ENCODE measurements around the gene SLCO1A2.

The SLCO1A2 gene

DNA sequence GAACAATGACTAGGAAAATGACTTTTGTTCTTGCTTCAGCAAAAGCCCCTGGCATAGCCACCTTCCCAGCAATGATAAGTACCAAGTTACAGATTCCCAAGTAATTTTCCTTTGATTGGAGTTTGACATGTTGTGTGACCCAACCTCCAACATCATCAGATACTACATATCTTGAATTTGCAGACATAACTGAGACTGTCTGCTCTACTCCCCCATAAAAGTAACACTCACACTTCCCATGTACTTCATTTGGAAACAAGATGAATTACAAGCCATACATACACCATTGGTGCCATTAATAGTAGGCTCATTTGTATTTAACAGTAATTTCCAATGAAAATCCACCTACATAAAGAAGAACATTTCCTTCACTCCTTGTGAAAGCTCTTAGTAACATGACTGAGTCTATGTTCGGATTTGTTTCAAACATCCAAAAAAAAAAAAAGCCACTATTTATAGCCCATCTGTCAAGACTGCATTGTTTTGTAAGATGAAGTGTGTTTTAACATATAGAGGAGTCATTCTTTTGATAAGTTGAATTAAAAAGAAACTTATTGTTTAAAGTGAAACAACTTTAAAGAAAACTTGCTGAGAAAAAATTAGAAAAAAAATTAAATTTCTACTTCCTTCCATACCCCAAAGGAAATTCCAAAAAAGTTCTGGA, 12.0 kb upstream of the SLCO1A2 start:
- H3K23ac ChIP-seq (ENCODE audit: low read depth, low read length, poor library complexity): no peak overlapping the region
- no peak overlapping the region for H3K27ac ChIP-seq (replicated peaks; ENCODE audit: low read length)
- no peak overlapping the region for H3K9ac ChIP-seq (ENCODE audit: low read depth, low read length, poor library complexity)
- no peak overlapping the region for H2BK5ac ChIP-seq (ENCODE audit: low read length)
- no peaks in the 10 kb centered on the region for H3K9me3 ChIP-seq (replicated peaks in 1 of 2; ENCODE audit: control insufficient read depth in 2 of 2, insufficient read depth in 1 of 2, low read depth in 1 of 2, low read length in 2 of 2)
- no CpG with 5 or more reads among the region's 1 CpG for WGBS, 2 donors (ENCODE audit: extremely low coverage in 2 of 2, insufficient read length in 2 of 2, insufficient replicate concordance in 1 of 2)
- H3K4me3 ChIP-seq (ENCODE audit: low read length in 2 of 2): no peak overlapping the region
- H3K14ac ChIP-seq (ENCODE audit: low read length): no peak overlapping the region
- H3K36me3 ChIP-seq (replicated peaks in 1 of 2; ENCODE audit: control insufficient read depth in 2 of 2, insufficient read depth in 2 of 2, low read length in 2 of 2): no peaks in the 10 kb centered on the region
- no peak overlapping the region for H4K91ac ChIP-seq (ENCODE audit: low read depth, low read length, poor library complexity)
- H3K4me2 ChIP-seq (ENCODE audit: insufficient read depth, low read length, poor library complexity, severe bottlenecking): no peak overlapping the region
- DNase-seq (ENCODE audit: low spot score): no peak
- H3K4me1 ChIP-seq (ENCODE audit: control insufficient read depth in 2 of 2, insufficient read depth in 1 of 2, low read depth in 1 of 2, low read length in 2 of 2): no peaks in the 10 kb centered on the region
- no peak overlapping the region for H3K18ac ChIP-seq (ENCODE audit: low read length)
- no peak overlapping the region for H2AK5ac ChIP-seq (ENCODE audit: low read depth, low read length)
- no peak overlapping the region for H2BK120ac ChIP-seq (ENCODE audit: low read depth, low read length)
- H2BK12ac ChIP-seq (ENCODE audit: low read length): no peak overlapping the region
- no peaks in the 10 kb centered on the region for H3K27me3 ChIP-seq (ENCODE audit: control insufficient read depth in 3 of 3, insufficient read depth in 3 of 3, low read depth in 1 of 3, low read length in 3 of 3)
- no peak overlapping the region for H4K8ac ChIP-seq (ENCODE audit: low read depth, low read length)
- no peak overlapping the region for H2AFZ ChIP-seq (ENCODE audit: low read length)
- no peaks in the 10 kb centered on the region for H3K79me1 ChIP-seq (ENCODE audit: low read depth, low read length)
- no peak overlapping the region for H2BK15ac ChIP-seq (ENCODE audit: low read length)
- no peak overlapping the region for H3K4ac ChIP-seq (ENCODE audit: low read length)

DNA sequence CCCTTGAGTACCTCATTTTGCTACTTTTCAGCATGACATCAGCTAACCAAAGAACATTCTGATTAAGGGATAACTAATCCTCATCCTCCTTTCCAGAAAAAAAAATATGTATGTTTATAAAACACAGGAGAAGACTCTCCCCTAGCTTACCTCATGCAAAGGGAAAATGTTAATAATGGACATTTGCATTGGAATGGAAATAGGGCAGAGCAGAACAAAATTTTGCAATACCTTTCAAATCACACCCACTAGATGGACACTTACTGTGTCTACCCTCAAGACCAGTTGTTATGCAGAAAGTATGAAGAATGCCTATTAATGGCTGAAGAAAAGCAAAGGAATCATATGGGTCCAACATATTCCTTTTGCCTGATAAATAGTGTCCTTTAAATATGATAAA, 8.9 kb upstream of the SLCO1A2 start:
- no peak overlapping the region for H4K91ac ChIP-seq (ENCODE audit: low read depth, low read length, poor library complexity)
- H2BK12ac ChIP-seq (ENCODE audit: low read length): no peak overlapping the region
- no peak overlapping the region for H2AK5ac ChIP-seq (ENCODE audit: low read depth, low read length)
- no peak overlapping the region for H3K4me3 ChIP-seq (ENCODE audit: low read length in 2 of 2)
- no peak overlapping the region for H3K27ac ChIP-seq (replicated peaks; ENCODE audit: low read length)
- H3K14ac ChIP-seq (ENCODE audit: low read length): no peak overlapping the region
- no peaks in the 10 kb centered on the region for H3K79me1 ChIP-seq (ENCODE audit: low read depth, low read length)
- no peak overlapping the region for H3K23ac ChIP-seq (ENCODE audit: low read depth, low read length, poor library complexity)
- no peak overlapping the region for H2BK120ac ChIP-seq (ENCODE audit: low read depth, low read length)
- H3K4me2 ChIP-seq (ENCODE audit: insufficient read depth, low read length, poor library complexity, severe bottlenecking): no peak overlapping the region
- no peak for DNase-seq (ENCODE audit: low spot score)
- no peak overlapping the region for H3K9ac ChIP-seq (ENCODE audit: low read depth, low read length, poor library complexity)
- H2BK15ac ChIP-seq (ENCODE audit: low read length): no peak overlapping the region
- H2BK5ac ChIP-seq (ENCODE audit: low read length): no peak overlapping the region
- H3K4me1 ChIP-seq (ENCODE audit: control insufficient read depth in 2 of 2, insufficient read depth in 1 of 2, low read depth in 1 of 2, low read length in 2 of 2): no peaks in the 10 kb centered on the region
- no peak overlapping the region for H3K4ac ChIP-seq (ENCODE audit: low read length)
- no peaks in the 10 kb centered on the region for H3K27me3 ChIP-seq (ENCODE audit: control insufficient read depth in 3 of 3, insufficient read depth in 3 of 3, low read depth in 1 of 3, low read length in 3 of 3)
- H2AFZ ChIP-seq (ENCODE audit: low read length): no peak overlapping the region
- H3K18ac ChIP-seq (ENCODE audit: low read length): no peak overlapping the region
- no peak overlapping the region for H4K8ac ChIP-seq (ENCODE audit: low read depth, low read length)
- no peaks in the 10 kb centered on the region for H3K9me3 ChIP-seq (replicated peaks in 1 of 2; ENCODE audit: control insufficient read depth in 2 of 2, insufficient read depth in 1 of 2, low read depth in 1 of 2, low read length in 2 of 2)
- H3K36me3 ChIP-seq (replicated peaks in 1 of 2; ENCODE audit: control insufficient read depth in 2 of 2, insufficient read depth in 2 of 2, low read length in 2 of 2): no peaks in the 10 kb centered on the region

DNA sequence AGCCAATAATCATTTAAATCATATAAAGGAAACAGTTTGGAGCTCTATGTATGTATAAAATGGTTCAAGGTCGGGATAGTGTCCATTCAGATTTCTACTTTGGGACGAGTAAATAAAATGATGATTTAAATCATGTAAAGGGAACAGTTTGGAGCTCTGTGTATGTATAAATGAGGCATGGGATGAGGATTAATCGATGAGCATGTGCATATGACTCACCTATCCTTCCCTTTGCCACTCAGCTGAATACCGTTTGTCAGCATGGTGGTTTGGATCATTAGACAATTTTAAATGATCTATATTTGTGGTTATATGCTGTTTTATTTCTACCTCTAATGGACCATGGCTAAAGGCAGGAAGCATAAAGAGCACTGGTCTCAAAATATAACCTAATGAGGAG, 7.1 kb upstream of the SLCO1A2 start:
- Histone ChIP-seq H2BK5ac (ENCODE audit: low read length) (no peak overlapping the region), H3K4me1 (ENCODE audit: control insufficient read depth in 2 of 2, insufficient read depth in 1 of 2, low read depth in 1 of 2, low read length in 2 of 2) (no peaks in the 10 kb centered on the region), H3K27ac (replicated peaks; ENCODE audit: low read length) (no peak overlapping the region), H3K18ac (ENCODE audit: low read length) (no peak overlapping the region), H4K8ac (ENCODE audit: low read depth, low read length) (no peak overlapping the region), H3K4me2 (ENCODE audit: insufficient read depth, low read length, poor library complexity, severe bottlenecking) (no peak overlapping the region), H3K27me3 (ENCODE audit: control insufficient read depth in 3 of 3, insufficient read depth in 3 of 3, low read depth in 1 of 3, low read length in 3 of 3) (no peaks in the 10 kb centered on the region), H4K91ac (ENCODE audit: low read depth, low read length, poor library complexity) (no peak overlapping the region), H3K23ac (ENCODE audit: low read depth, low read length, poor library complexity) (no peak overlapping the region), H2BK12ac (ENCODE audit: low read length) (no peak overlapping the region), H3K79me1 (ENCODE audit: low read depth, low read length) (no peaks in the 10 kb centered on the region), H3K9ac (ENCODE audit: low read depth, low read length, poor library complexity) (no peak overlapping the region), H2AFZ (ENCODE audit: low read length) (no peak overlapping the region), H2BK15ac (ENCODE audit: low read length) (no peak overlapping the region), H3K4me3 (ENCODE audit: low read length in 2 of 2) (no peak overlapping the region), H3K14ac (ENCODE audit: low read length) (no peak overlapping the region), H3K36me3 (replicated peaks in 1 of 2; ENCODE audit: control insufficient read depth in 2 of 2, insufficient read depth in 2 of 2, low read length in 2 of 2) (no peaks in the 10 kb centered on the region), H2AK5ac (ENCODE audit: low read depth, low read length) (no peak overlapping the region), H3K4ac (ENCODE audit: low read length) (no peak overlapping the region), H2BK120ac (ENCODE audit: low read depth, low read length) (no peak overlapping the region), H3K9me3 (replicated peaks in 1 of 2; ENCODE audit: control insufficient read depth in 2 of 2, insufficient read depth in 1 of 2, low read depth in 1 of 2, low read length in 2 of 2) (no peaks in the 10 kb centered on the region)
- WGBS, 2 donors (ENCODE audit: extremely low coverage in 2 of 2, insufficient read length in 2 of 2, insufficient replicate concordance in 1 of 2): no CpG with 5 or more reads among the region's 4 CpGs
- DNase-seq (ENCODE audit: low spot score): no peak

DNA sequence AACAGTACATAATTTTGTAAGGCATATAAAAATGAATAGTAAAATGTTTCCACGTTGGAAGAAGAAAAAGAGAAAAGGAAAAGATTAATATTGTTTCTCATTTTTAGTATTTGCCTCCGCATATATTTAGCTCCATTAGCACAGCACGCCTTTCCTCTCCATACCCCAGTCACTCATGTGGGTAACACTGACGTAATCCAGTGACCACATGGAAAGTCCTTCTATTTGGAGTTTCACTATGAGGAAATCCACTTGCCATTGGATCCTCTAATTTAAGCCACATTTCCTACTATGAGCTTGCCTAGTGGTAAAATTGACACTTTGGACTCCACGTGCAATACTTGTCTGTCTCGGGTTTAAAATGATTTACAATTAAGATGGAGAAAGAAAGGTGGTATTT, 5.7 kb upstream of the SLCO1A2 start:
- Histone ChIP-seq H3K9ac (ENCODE audit: low read depth, low read length, poor library complexity) (no peak overlapping the region), H2AK5ac (ENCODE audit: low read depth, low read length) (no peak overlapping the region), H3K4me1 (ENCODE audit: control insufficient read depth in 2 of 2, insufficient read depth in 1 of 2, low read depth in 1 of 2, low read length in 2 of 2) (no peaks in the 10 kb centered on the region), H3K23ac (ENCODE audit: low read depth, low read length, poor library complexity) (no peak overlapping the region), H3K27ac (replicated peaks; ENCODE audit: low read length) (no peak overlapping the region), H2AFZ (ENCODE audit: low read length) (no peak overlapping the region), H2BK12ac (ENCODE audit: low read length) (no peak overlapping the region), H3K36me3 (replicated peaks in 1 of 2; ENCODE audit: control insufficient read depth in 2 of 2, insufficient read depth in 2 of 2, low read length in 2 of 2) (no peaks in the 10 kb centered on the region), H3K14ac (ENCODE audit: low read length) (no peak overlapping the region), H3K9me3 (replicated peaks in 1 of 2; ENCODE audit: control insufficient read depth in 2 of 2, insufficient read depth in 1 of 2, low read depth in 1 of 2, low read length in 2 of 2) (no peaks in the 10 kb centered on the region), H4K8ac (ENCODE audit: low read depth, low read length) (no peak overlapping the region), H3K27me3 (ENCODE audit: control insufficient read depth in 3 of 3, insufficient read depth in 3 of 3, low read depth in 1 of 3, low read length in 3 of 3) (peaks cover 0 to 2% (median 0%) of the 10 kb centered on the region in 3 experiments), H3K4me2 (ENCODE audit: insufficient read depth, low read length, poor library complexity, severe bottlenecking) (no peak overlapping the region), H3K4me3 (ENCODE audit: low read length in 2 of 2) (no peak overlapping the region), H2BK15ac (ENCODE audit: low read length) (no peak overlapping the region), H4K91ac (ENCODE audit: low read depth, low read length, poor library complexity) (no peak overlapping the region), H3K79me1 (ENCODE audit: low read depth, low read length) (no peaks in the 10 kb centered on the region), H3K4ac (ENCODE audit: low read length) (no peak overlapping the region), H2BK5ac (ENCODE audit: low read length) (no peak overlapping the region), H2BK120ac (ENCODE audit: low read depth, low read length) (no peak overlapping the region), H3K18ac (ENCODE audit: low read length) (no peak overlapping the region)
- WGBS, 2 donors (ENCODE audit: extremely low coverage in 2 of 2, insufficient read length in 2 of 2, insufficient replicate concordance in 1 of 2): no CpG with 5 or more reads among the region's 6 CpGs
- no peak for DNase-seq (ENCODE audit: low spot score)
